Measurements from ENCODE around the gene CPNE5.

DNA sequence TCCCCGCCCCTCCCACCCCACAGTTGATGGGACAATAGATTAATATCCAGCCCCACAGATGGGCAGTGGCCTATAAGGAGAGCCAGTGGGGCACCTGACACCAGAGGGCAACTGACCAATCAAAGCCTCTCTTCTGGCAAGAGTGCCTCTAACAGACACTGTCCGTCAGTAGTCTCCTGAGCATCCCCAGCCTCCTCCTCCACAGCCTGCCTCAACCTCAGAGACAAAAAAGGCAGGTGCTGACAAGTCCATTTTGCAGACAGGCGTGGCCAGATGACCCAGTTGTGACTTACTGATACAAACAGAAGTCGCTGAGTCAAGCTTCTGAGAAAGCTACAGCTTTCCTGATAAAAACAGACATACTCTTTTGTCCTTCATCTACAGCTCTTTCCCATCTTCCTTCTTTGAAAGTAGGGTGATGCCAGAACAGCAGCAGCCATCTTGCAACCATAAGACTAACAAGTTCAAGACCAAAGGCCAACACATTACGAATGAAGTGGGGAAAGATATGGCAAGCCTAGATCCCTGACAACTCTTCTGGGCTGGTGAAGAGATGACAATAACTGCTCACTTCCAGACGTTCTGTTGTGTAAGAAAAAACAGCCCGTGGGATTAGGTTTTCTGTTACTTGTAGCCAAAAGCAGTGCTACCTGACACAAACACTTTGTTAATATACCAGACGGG lies 23.1 kb upstream of the CPNE5 start:
- TF ChIP-seq CTCF (IDR thresholded peaks at IDR 0.05): no peak
- TF ChIP-seq REST (IDR thresholded peaks at IDR 0.05; ENCODE audit: low read depth, low read length): no peak
- TF ChIP-seq RCOR1 (IDR thresholded peaks at IDR 0.05; ENCODE audit: low read length): no peak
- TF ChIP-seq, protein P1, sequence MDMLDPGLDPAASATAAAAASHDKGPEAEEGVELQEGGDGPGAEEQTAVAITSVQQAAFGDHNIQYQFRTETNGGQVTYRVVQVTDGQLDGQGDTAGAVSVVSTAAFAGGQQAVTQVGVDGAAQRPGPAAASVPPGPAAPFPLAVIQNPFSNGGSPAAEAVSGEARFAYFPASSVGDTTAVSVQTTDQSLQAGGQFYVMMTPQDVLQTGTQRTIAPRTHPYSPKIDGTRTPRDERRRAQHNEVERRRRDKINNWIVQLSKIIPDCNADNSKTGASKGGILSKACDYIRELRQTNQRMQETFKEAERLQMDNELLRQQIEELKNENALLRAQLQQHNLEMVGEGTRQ (IDR thresholded peaks at IDR 0.05; ENCODE audit: borderline replicate concordance, low read depth, low read length): no peak
- TF ChIP-seq MAX (IDR thresholded peaks at IDR 0.05; ENCODE audit: low read depth): no peak
- TF ChIP-seq, protein P2, sequence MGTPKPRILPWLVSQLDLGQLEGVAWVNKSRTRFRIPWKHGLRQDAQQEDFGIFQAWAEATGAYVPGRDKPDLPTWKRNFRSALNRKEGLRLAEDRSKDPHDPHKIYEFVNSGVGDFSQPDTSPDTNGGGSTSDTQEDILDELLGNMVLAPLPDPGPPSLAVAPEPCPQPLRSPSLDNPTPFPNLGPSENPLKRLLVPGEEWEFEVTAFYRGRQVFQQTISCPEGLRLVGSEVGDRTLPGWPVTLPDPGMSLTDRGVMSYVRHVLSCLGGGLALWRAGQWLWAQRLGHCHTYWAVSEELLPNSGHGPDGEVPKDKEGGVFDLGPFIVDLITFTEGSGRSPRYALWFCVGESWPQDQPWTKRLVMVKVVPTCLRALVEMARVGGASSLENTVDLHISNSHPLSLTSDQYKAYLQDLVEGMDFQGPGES (IDR thresholded peaks at IDR 0.05; ENCODE audit: low read depth, low read length): no peak
- no peak for TF ChIP-seq JUND (IDR thresholded peaks at IDR 0.05)
- TF ChIP-seq, protein P3, sequence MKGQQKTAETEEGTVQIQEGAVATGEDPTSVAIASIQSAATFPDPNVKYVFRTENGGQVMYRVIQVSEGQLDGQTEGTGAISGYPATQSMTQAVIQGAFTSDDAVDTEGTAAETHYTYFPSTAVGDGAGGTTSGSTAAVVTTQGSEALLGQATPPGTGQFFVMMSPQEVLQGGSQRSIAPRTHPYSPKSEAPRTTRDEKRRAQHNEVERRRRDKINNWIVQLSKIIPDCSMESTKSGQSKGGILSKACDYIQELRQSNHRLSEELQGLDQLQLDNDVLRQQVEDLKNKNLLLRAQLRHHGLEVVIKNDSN (IDR thresholded peaks at IDR 0.05; ENCODE audit: borderline replicate concordance, low read depth): no peak
